H1 (cell line): ENCODE results near the gene ABCC6. TPM values are rescaled to one million over a fixed set of nuclear protein-coding genes. Genes with fewer than 3 reads are reported as not detected.

Experiments used
- CTCF ChIA-PET: fragments of 300-600 bp; sonication (Branson Sonifier 250); formaldehyde crosslinking; loops from one replicate; lab custom pipeline; 2021; ENCODE audit not compliant: partially characterized antibody; lab: Charles Lee
- POLR2A ChIA-PET: fragments of 300-600 bp; sonication (Branson Sonifier 250); formaldehyde crosslinking; loops from one replicate; lab custom pipeline; 2021; ENCODE audit warnings: inconsistent platforms; ENCODE audit not compliant: partially characterized antibody; lab: Charles Lee
- DNase-seq, 2 experiments: peaks; one replicate each; pipeline versions ENCODE4 v3.0.0 to v3.0.0-alpha.2; 2010 to 2022; ENCODE audit warnings: low spot score in 2 of 2, low read depth in 1 of 2, mixed read lengths in 1 of 2
- FAIRE-seq: peaks from 2 replicates; lab custom pipeline; 2011; peaks lifted over from hg19 to GRCh38; lab: Jason Lieb, UNC
- H2AFZ ChIP-seq: 2 replicates; pipeline ENCODE4 v1.8.1; 2012; ENCODE audit warnings: low read length, inconsistent platforms
- H2AK5ac ChIP-seq: 2 replicates; pipeline ENCODE4 v1.6.1; 2013; ENCODE audit warnings: low read depth, low read length
- H2BK120ac ChIP-seq: replicated peaks from 2 replicates; pipeline ENCODE3; 2013; ENCODE audit warnings: low read depth, low read length, inconsistent platforms
- H2BK12ac ChIP-seq: 2 replicates; pipeline ENCODE4 v1.6.1; 2013; ENCODE audit warnings: low read depth, low read length
- H2BK15ac ChIP-seq: 2 replicates; pipeline ENCODE4 v1.6.1; 2013; ENCODE audit warnings: low read length
- H2BK20ac ChIP-seq: 2 replicates; pipeline ENCODE4 v1.6.1; 2013; ENCODE audit warnings: low read length
- H2BK5ac ChIP-seq: 2 replicates; pipeline ENCODE4 v1.6.1; 2013; ENCODE audit warnings: low read depth, low read length
- H3K14ac ChIP-seq: 2 replicates; pipeline ENCODE4 v1.6.1; 2013; ENCODE audit warnings: inconsistent platforms; ENCODE audit not compliant: insufficient read length
- H3K18ac ChIP-seq: 2 replicates; pipeline ENCODE4 v1.6.1; 2013; ENCODE audit warnings: low read length; ENCODE audit errors: extremely low read depth
- H3K23ac ChIP-seq: 2 replicates; pipeline ENCODE4 v1.6.1; 2013; ENCODE audit warnings: inconsistent platforms; ENCODE audit not compliant: insufficient read length
- H3K23me2 ChIP-seq: 2 replicates; pipeline ENCODE4 v1.6.1; 2013; ENCODE audit warnings: low read depth, low read length
- H3K27ac ChIP-seq: 2 replicates; pipeline ENCODE4 v1.6.1; 2011; ENCODE audit warnings: low read depth, low read length, inconsistent platforms
- H3K27me3 ChIP-seq, 4 experiments: replicated peaks in 1 of 4; 1 replicate in 1 of 4; 2 replicates in 3 of 4; pipeline versions ENCODE4 v1.6.1 to v1.8.1; 2011 to 2013; ENCODE audit warnings: low read length in 3 of 4, mild to moderate bottlenecking in 3 of 4, inconsistent platforms in 2 of 4, mixed read lengths in 2 of 4, moderate library complexity in 1 of 4; ENCODE audit not compliant: control insufficient read depth in 3 of 4, insufficient read depth in 3 of 4; ENCODE audit errors: extremely low read depth in 1 of 4
- H3K36me3 ChIP-seq, 4 experiments: 2 replicates each; pipeline versions ENCODE4 v1.6.1 to v1.8.1; 2011 to 2013; ENCODE audit warnings: mild to moderate bottlenecking in 4 of 4, low read length in 3 of 4, moderate library complexity in 2 of 4, control low read depth in 1 of 4, inconsistent platforms in 1 of 4; ENCODE audit not compliant: insufficient read depth in 4 of 4, control insufficient read depth in 2 of 4
- H3K4ac ChIP-seq: replicated peaks from 2 replicates; pipeline ENCODE3; 2013; ENCODE audit warnings: low read length, low read depth, mixed read lengths, inconsistent platforms; ENCODE audit not compliant: insufficient read length
- H3K4me1 ChIP-seq, 4 experiments: replicated peaks in 1 of 4; 1 replicate in 1 of 4; 2 replicates in 3 of 4; pipeline versions ENCODE4 v1.6.1 to v1.8.1; 2011 to 2013; ENCODE audit warnings: low read length in 3 of 4, inconsistent platforms in 2 of 4, mixed read lengths in 1 of 4; ENCODE audit not compliant: insufficient read depth in 4 of 4, control insufficient read depth in 3 of 4
- H3K4me2 ChIP-seq, 2 experiments: 2 replicates each; pipeline versions ENCODE4 v1.6.1 to v1.8.1; 2011 to 2013; ENCODE audit warnings: low read depth in 2 of 2, low read length in 2 of 2, control low read depth in 1 of 2, inconsistent platforms in 1 of 2, mild to moderate bottlenecking in 1 of 2; ENCODE audit not compliant: insufficient read depth in 1 of 2
- H3K4me3 ChIP-seq, 4 experiments: fragments of 200-600, 300-600 bp in 1 of 4; sonication (generic), shearing (Covaris generic), sonication (Bioruptor Twin) in 1 of 4; 2 replicates each; pipeline versions ENCODE4 v1.5.1 to v1.8.1; 2011 to 2016; ENCODE audit warnings: low read length in 4 of 4, low read depth in 3 of 4, control low read depth in 2 of 4, inconsistent platforms in 2 of 4, mild to moderate bottlenecking in 2 of 4, mixed read lengths in 1 of 4, moderate library complexity in 1 of 4; ENCODE audit not compliant: insufficient read depth in 2 of 4; ENCODE audit errors: extremely low read depth in 1 of 4
- H3K56ac ChIP-seq: replicated peaks from 2 replicates; pipeline ENCODE3; 2013; ENCODE audit warnings: low read depth, mild to moderate bottlenecking, mixed read lengths, low read length, inconsistent platforms; ENCODE audit not compliant: insufficient read length
- H3K79me1 ChIP-seq: 2 replicates; pipeline ENCODE4 v1.6.1; 2013; ENCODE audit warnings: low read depth, low read length, control low read depth
- H3K79me2 ChIP-seq, 2 experiments: 2 replicates each; pipeline versions ENCODE4 v1.6.1 to v1.8.1; 2012 to 2013; ENCODE audit warnings: low read length in 2 of 2, mild to moderate bottlenecking in 2 of 2, inconsistent platforms in 1 of 2; ENCODE audit not compliant: insufficient read depth in 2 of 2, control insufficient read depth in 1 of 2
- H3K9ac ChIP-seq, 4 experiments: replicated peaks in 1 of 4; 1 replicate in 1 of 4; 2 replicates in 3 of 4; pipeline versions ENCODE4 v1.6.1 to v1.8.1; 2011 to 2013; ENCODE audit warnings: low read depth in 3 of 4, low read length in 3 of 4, control low read depth in 2 of 4, mild to moderate bottlenecking in 2 of 4, moderate library complexity in 2 of 4, inconsistent platforms in 1 of 4; ENCODE audit errors: extremely low read depth in 1 of 4
- H3K9me3 ChIP-seq, 2 experiments: 2 replicates each; pipeline versions ENCODE4 v1.6.1 to v1.8.1; 2012 to 2013; ENCODE audit warnings: mild to moderate bottlenecking in 2 of 2, moderate library complexity in 2 of 2, control low read depth in 1 of 2, inconsistent platforms in 1 of 2, low read depth in 1 of 2, low read length in 1 of 2, mixed read lengths in 1 of 2; ENCODE audit not compliant: insufficient read depth in 2 of 2
- H4K20me1 ChIP-seq, 2 experiments: replicated peaks in 1 of 2; 2 replicates each; pipeline versions ENCODE3 to v1.8.1; 2011 to 2013; ENCODE audit warnings: inconsistent platforms in 2 of 2, low read length in 2 of 2, mild to moderate bottlenecking in 1 of 2; ENCODE audit not compliant: insufficient read depth in 2 of 2, control insufficient read depth in 1 of 2
- H4K5ac ChIP-seq: 2 replicates; pipeline ENCODE4 v1.6.1; 2013; ENCODE audit warnings: low read length, low read depth, mixed read lengths, inconsistent platforms; ENCODE audit not compliant: insufficient read length
- H4K8ac ChIP-seq: 2 replicates; pipeline ENCODE4 v1.8.0; 2013; ENCODE audit warnings: mild to moderate bottlenecking, moderate library complexity, low read length, inconsistent platforms; ENCODE audit not compliant: insufficient read depth; ENCODE audit errors: extremely low read depth
- H4K91ac ChIP-seq: replicated peaks from 2 replicates; pipeline ENCODE3; 2013; ENCODE audit warnings: low read length, mixed read lengths, inconsistent platforms; ENCODE audit not compliant: insufficient read length
- CREB1 ChIP-seq: IDR thresholded peaks from 2 replicates; pipeline ENCODE4 v1.6.1; 2012; ENCODE audit warnings: inconsistent platforms
- CTBP2 ChIP-seq: IDR thresholded peaks from 2 replicates; pipeline ENCODE4 v1.7.0; 2011; ENCODE audit warnings: borderline replicate concordance, mild to moderate bottlenecking, moderate library complexity, mixed read lengths, low read length; ENCODE audit not compliant: insufficient read depth, insufficient read length
- GABPA ChIP-seq: IDR thresholded peaks from 2 replicates; pipeline ENCODE4 v1.6.1; 2011; ENCODE audit warnings: mild to moderate bottlenecking, low read length, moderate library complexity, borderline replicate concordance; ENCODE audit not compliant: insufficient read depth
- JUN ChIP-seq: IDR thresholded peaks from 2 replicates; pipeline ENCODE4 v1.6.1; 2011; ENCODE audit warnings: low read depth, mild to moderate bottlenecking, improper control_type of control experiment, low read length
- JUND ChIP-seq: IDR thresholded peaks from 2 replicates; pipeline ENCODE4 v1.6.1; 2011; ENCODE audit warnings: mild to moderate bottlenecking, improper control_type of control experiment, low read length
- KDM4A ChIP-seq: IDR thresholded peaks from one replicate; pipeline ENCODE4 v1.7.1; 2012; ENCODE audit warnings: low read depth, mild to moderate bottlenecking, moderate library complexity, low read length, inconsistent platforms; ENCODE audit not compliant: severe bottlenecking
- NANOG ChIP-seq: IDR thresholded peaks from 2 replicates; pipeline ENCODE4 v1.6.1; 2011; ENCODE audit warnings: low read length, low read depth, mild to moderate bottlenecking, inconsistent platforms; ENCODE audit not compliant: insufficient read depth, poor library complexity, severe bottlenecking
- SIRT6 ChIP-seq: IDR thresholded peaks from one replicate; pipeline ENCODE4 v1.7.1; 2012; ENCODE audit warnings: low read length, inconsistent platforms
- TEAD4 ChIP-seq: IDR thresholded peaks from 2 replicates; pipeline ENCODE4 v1.6.1; 2012; ENCODE audit warnings: low read depth, low read length, inconsistent platforms, mixed read lengths
- ZNF274 ChIP-seq: IDR thresholded peaks from 2 replicates; pipeline ENCODE4 v1.7.0; 2012; ENCODE audit warnings: low read length, borderline replicate concordance; ENCODE audit errors: extremely low read depth
- WGBS, 2 experiments: shearing (Covaris generic) in 1 of 2; methylation state at CpG; one replicate each; pipeline versions ENCODE4 v1.1.6 to v1.1.7; 2013 to 2015; ENCODE audit warnings: low lambda C conversion rate in 2 of 2, mixed read lengths in 2 of 2, inconsistent platforms in 1 of 2, low coverage in 1 of 2, missing lambda C conversion rate in 1 of 2; ENCODE audit not compliant: insufficient replicate concordance in 2 of 2, insufficient coverage in 1 of 2, insufficient read length in 1 of 2; ENCODE audit errors: extremely low coverage in 1 of 2, missing lambda C conversion rate in 1 of 2; 5-methylcytosine and 5-hydroxymethylcytosine counted together
- polyA plus RNA-seq, 7 experiments: library from polyadenylated mRNA; depleted of rRNA in 3 of 7; stranded (reverse) in 5 of 7; unstranded in 2 of 7; fragments of >200 nt in 5 of 7; fragments of 200-250 nt in 2 of 7; gene quantifications; 1 replicate in 5 of 7; 2 replicates in 1 of 7; 4 replicates in 1 of 7; pipeline versions ENCODE4 v1.2.1 to v1.2.3, GENCODE V29; 2011 to 2013; ENCODE audit warnings: missing spikeins in 2 of 7, mixed read lengths in 2 of 7
- total RNA-seq: library from RNA; stranded (reverse); fragmentation: NEBNext Ultra II Directional; extraction: Animal tissue kit (Norgen Biotek cat#: 25700); gene quantifications from 2 replicates; pipeline ENCODE4 v1.2.1, GENCODE V29; 2021
- TF ChIP-seq, protein P1 (sequence below), 3 experiments: IDR thresholded peaks; 1 replicate in 2 of 3; 2 replicates in 1 of 3; pipeline versions ENCODE4 v1.5.1 to v1.6.1; 2011; ENCODE audit warnings: low read length in 3 of 3, mild to moderate bottlenecking in 3 of 3, inconsistent platforms in 2 of 3, low read depth in 1 of 3, moderate library complexity in 1 of 3; ENCODE audit not compliant: insufficient read depth in 1 of 3; ENCODE audit errors: control extremely low read depth in 1 of 3

Gene ABCC6
- total and polyA plus RNA-seq, 2 of the 8 experiments (the other 6 are each of a cell fraction or from before 2014, with no cell fraction given): 1.6 to 1.8 TPM

DNA sequence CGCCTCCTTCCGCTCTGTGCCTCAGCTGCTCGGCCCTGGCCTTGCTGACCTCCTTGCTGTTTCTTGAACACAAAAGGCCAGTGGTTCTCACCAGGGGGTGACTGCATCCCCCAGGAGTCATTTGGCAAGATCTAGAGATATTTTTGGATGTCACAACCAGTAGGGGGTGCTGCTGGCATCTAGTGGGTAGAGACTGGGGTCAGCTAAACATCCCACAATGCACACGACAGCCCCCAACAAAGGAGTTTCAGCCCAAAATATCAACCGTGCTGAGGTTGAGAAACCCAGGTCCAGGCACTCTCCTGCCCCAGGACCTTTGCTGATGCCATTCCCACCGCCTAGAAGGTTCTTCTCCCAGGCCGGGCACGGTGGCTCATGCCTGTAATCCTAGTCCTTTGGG is 39.7 kb downstream of the ABCC6 start:
- FAIRE-seq (peak; percentile 36), DNase-seq (peak; percentile 9 to 73)
- CTCF ChIA-PET: interaction anchor here (0.6 to 2.9 kb wide), 8 partner anchors 8 to 1321 kb away, joined by 3 to 19 read pairs (median 3); no protein-coding TSS in a partner anchor
- TF ChIP-seq NANOG: no peak
- TF ChIP-seq SIRT6: no peak
- TF ChIP-seq, protein P1, sequence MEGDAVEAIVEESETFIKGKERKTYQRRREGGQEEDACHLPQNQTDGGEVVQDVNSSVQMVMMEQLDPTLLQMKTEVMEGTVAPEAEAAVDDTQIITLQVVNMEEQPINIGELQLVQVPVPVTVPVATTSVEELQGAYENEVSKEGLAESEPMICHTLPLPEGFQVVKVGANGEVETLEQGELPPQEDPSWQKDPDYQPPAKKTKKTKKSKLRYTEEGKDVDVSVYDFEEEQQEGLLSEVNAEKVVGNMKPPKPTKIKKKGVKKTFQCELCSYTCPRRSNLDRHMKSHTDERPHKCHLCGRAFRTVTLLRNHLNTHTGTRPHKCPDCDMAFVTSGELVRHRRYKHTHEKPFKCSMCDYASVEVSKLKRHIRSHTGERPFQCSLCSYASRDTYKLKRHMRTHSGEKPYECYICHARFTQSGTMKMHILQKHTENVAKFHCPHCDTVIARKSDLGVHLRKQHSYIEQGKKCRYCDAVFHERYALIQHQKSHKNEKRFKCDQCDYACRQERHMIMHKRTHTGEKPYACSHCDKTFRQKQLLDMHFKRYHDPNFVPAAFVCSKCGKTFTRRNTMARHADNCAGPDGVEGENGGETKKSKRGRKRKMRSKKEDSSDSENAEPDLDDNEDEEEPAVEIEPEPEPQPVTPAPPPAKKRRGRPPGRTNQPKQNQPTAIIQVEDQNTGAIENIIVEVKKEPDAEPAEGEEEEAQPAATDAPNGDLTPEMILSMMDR (IDR thresholded peaks at IDR 0.05; ENCODE audit: control extremely low read depth in 1 of 3, insufficient read depth in 1 of 3, low read depth in 1 of 3, low read length in 3 of 3): peak; percentile 20 to 52 (median 48)
- TF ChIP-seq JUND: no peak
- TF ChIP-seq TEAD4: no peak
- no peak for TF ChIP-seq CTBP2
- no peak for TF ChIP-seq CREB1
- TF ChIP-seq ZNF274: no peak
- TF ChIP-seq GABPA: no peak
- TF ChIP-seq KDM4A: no peak
- TF ChIP-seq JUN: no peak

More for the DNA sequence above, 39.7 kb downstream of the ABCC6 start:
- WGBS, 2 experiments: 86% methylated on average over 8 of the region's 8 CpGs; no CpG with 5 or more reads in 1 of the 2 experiments
- Histone ChIP-seq H3K27ac (no peak overlapping the region), H4K91ac (no peak overlapping the region), H4K5ac (no peak overlapping the region), H3K4me2 (no peak overlapping the region), H3K18ac (no peak overlapping the region), H2BK120ac (no peak overlapping the region), H3K4ac (no peak overlapping the region), H2BK12ac (0 out of 2 replicates have a peak overlapping the region, but pooled peaks have one; percentile 62), H3K56ac (no peak overlapping the region), H4K20me1 (peaks cover 0 to 3% of the 10 kb centered on the region in 2 experiments), H3K23ac (no peak overlapping the region), H3K4me1 (peaks cover 0 to 5% (median 2%) of the 10 kb centered on the region in 4 experiments; a peak in 2 of 7 replicates), H2BK20ac (no peak overlapping the region), H3K9me3 (peaks cover 4% of the 10 kb centered on the region in 2 experiments; a peak in 2 of 4 replicates), H2AFZ (no peak overlapping the region), H3K27me3 (no peaks in the 10 kb centered on the region), H3K79me1 (no peaks in the 10 kb centered on the region), H2BK15ac (0 out of 2 replicates have a peak overlapping the region, but pooled peaks have one; percentile 1), H3K36me3 (no peaks in the 10 kb centered on the region), H3K79me2 (no peaks in the 10 kb centered on the region), H3K23me2 (peaks cover 4% of the 10 kb centered on the region; the same call in 1 of the 2 replicates), H3K4me3 (no peak overlapping the region), H3K14ac (no peak overlapping the region), H4K8ac (no peak overlapping the region), H2BK5ac (peak overlapping the region; percentile 69; the same call in 1 of the 2 replicates), H3K9ac (no peak overlapping the region), H2AK5ac (0 out of 2 replicates have a peak overlapping the region, but pooled peaks have one; percentile 40)
- POLR2A ChIA-PET: interaction anchor here (1.0 kb wide), 1 partner anchor 9 kb away, joined by 3 read pairs; no protein-coding TSS in a partner anchor
